Renal pelvis (tissue), 4 donors: Measurements from ENCODE around the gene CSNK1G3. TPM values are rescaled to one million over a fixed set of nuclear protein-coding genes. Genes with fewer than 3 reads are reported as not detected.
A peak's percentile ranks its signal among the peaks of the same experiment; 100 is the strongest.

ENCODE experiments used
- DNase-seq: peaks from one replicate; pipeline ENCODE4 v3.0.0-alpha.2; 2013
- polyA plus RNA-seq, 3 donors: library from polyadenylated mRNA; unstranded; fragments of 120-200 nt; gene quantifications; one replicate each; pipeline ENCODE4 v1.2.1, GENCODE V29; 2013; ENCODE audit not compliant: insufficient read length in 3 of 3

The CSNK1G3 gene
- polyA plus RNA-seq, 3 donors, result 34.3 to 39.1 (median 34.5) TPM

- no peak for DNase-seq
These were observed 42.6 kb downstream of the CSNK1G3 start for GRCh38 chr5:123554601-123555000.

GRCh38 chr5:123557907-123558306 is 45.9 kb downstream of the CSNK1G3 start:
- DNase-seq, result no peak

- DNase-seq, result no peak
These were observed 46.9 kb downstream of the CSNK1G3 start for GRCh38 chr5:123558762-123559433.

GRCh38 chr5:123559434-123559775 is 47.4 kb downstream of the CSNK1G3 start:
- DNase-seq, result no peak

GRCh38 chr5:123561230-123561629 is 49.3 kb downstream of the CSNK1G3 start:
- DNase-seq, result no peak

- no peak for DNase-seq
These were observed 60.0 kb downstream of the CSNK1G3 start for GRCh38 chr5:123571927-123572326.

GRCh38 chr5:123578390-123578789 is 66.4 kb downstream of the CSNK1G3 start:
- no peak for DNase-seq

GRCh38 chr5:123579410-123579809 is 67.4 kb downstream of the CSNK1G3 start:
- no peak for DNase-seq

- DNase-seq, result no peak
These were observed 70.7 kb downstream of the CSNK1G3 start for GRCh38 chr5:123582550-123583285.

- no peak for DNase-seq
These were observed 73.9 kb downstream of the CSNK1G3 start for GRCh38 chr5:123585871-123586270.

- no peak for DNase-seq
These were observed 82.5 kb downstream of the CSNK1G3 start for GRCh38 chr5:123594434-123594833.

GRCh38 chr5:123597018-123597417 is 85.0 kb downstream of the CSNK1G3 start:
- no peak for DNase-seq

GRCh38 chr5:123598028-123598689 is 86.2 kb downstream of the CSNK1G3 start:
- DNase-seq, result no peak

GRCh38 chr5:123599171-123599570 is 87.2 kb downstream of the CSNK1G3 start:
- no peak for DNase-seq

GRCh38 chr5:123601610-123602009 is 89.6 kb downstream of the CSNK1G3 start:
- DNase-seq, result no peak

- DNase-seq, result no peak
These were observed 93.8 kb downstream of the CSNK1G3 start for GRCh38 chr5:123605822-123606221.

- DNase-seq, result no peak
These were observed 98.2 kb downstream of the CSNK1G3 start for GRCh38 chr5:123610209-123610608.

GRCh38 chr5:123610665-123611405 is 98.9 kb downstream of the CSNK1G3 start:
- peak; percentile 55 for DNase-seq

- no peak for DNase-seq
These were observed 99.4 kb downstream of the CSNK1G3 start for GRCh38 chr5:123611406-123611709.

GRCh38 chr5:123617561-123617960 is 105.6 kb downstream of the CSNK1G3 start:
- no peak for DNase-seq

- DNase-seq, result no peak
These were observed 114.1 kb downstream of the CSNK1G3 start for GRCh38 chr5:123626051-123626450.

GRCh38 chr5:123628860-123629544 is 117.0 kb downstream of the CSNK1G3 start:
- no peak for DNase-seq
